IgD-negative memory B cell (primary cell): Measurements from ENCODE around the gene SNW1. TPM values are rescaled to one million over a fixed set of nuclear protein-coding genes. Genes with fewer than 3 reads are reported as not detected.
"Not testable (repeated sequence)": the region's sequence is repeated elsewhere in the genome, so short reads cannot be mapped to it uniquely, and the experiment has no call there.

Source experiments
- H3K27ac Mint-ChIP-seq, 3 donors: one replicate each; pipeline ENCODE4 v1.8.0; 2020 to 2022; ENCODE audit warnings: mild to moderate bottlenecking in 3 of 3, mixed read lengths in 3 of 3, moderate library complexity in 1 of 3
- H3K27me3 Mint-ChIP-seq: one replicate; pipeline ENCODE4 v1.8.0; 2021; ENCODE audit warnings: mixed read lengths
- H3K36me3 Mint-ChIP-seq: one replicate; pipeline ENCODE4 v1.8.0; 2020; ENCODE audit warnings: mild to moderate bottlenecking, mixed read lengths
- H3K4me1 Mint-ChIP-seq, 3 donors: one replicate each; pipeline ENCODE4 v1.8.0; 2020 to 2022; ENCODE audit warnings: mixed read lengths in 3 of 3, mild to moderate bottlenecking in 1 of 3
- H3K4me3 Mint-ChIP-seq, 4 donors: one replicate each; pipeline ENCODE4 v1.8.0; 2020 to 2022; ENCODE audit warnings: mild to moderate bottlenecking in 4 of 4, mixed read lengths in 4 of 4, moderate library complexity in 3 of 4
- H3K9me3 Mint-ChIP-seq, 3 donors: one replicate each; pipeline ENCODE4 v1.8.0; 2020 to 2021; ENCODE audit warnings: mixed read lengths in 3 of 3, mild to moderate bottlenecking in 1 of 3
- polyA plus RNA-seq: library from polyadenylated mRNA; unstranded; fragments of 300-500 nt; fragmentation: Illumina TruSeq; gene quantifications from one replicate; pipeline ENCODE4 v1.2.3, GENCODE V29; 2021

SNW1 gene
- polyA plus RNA-seq, 1 donor from 2014 or later: 65.1 TPM

DNA sequence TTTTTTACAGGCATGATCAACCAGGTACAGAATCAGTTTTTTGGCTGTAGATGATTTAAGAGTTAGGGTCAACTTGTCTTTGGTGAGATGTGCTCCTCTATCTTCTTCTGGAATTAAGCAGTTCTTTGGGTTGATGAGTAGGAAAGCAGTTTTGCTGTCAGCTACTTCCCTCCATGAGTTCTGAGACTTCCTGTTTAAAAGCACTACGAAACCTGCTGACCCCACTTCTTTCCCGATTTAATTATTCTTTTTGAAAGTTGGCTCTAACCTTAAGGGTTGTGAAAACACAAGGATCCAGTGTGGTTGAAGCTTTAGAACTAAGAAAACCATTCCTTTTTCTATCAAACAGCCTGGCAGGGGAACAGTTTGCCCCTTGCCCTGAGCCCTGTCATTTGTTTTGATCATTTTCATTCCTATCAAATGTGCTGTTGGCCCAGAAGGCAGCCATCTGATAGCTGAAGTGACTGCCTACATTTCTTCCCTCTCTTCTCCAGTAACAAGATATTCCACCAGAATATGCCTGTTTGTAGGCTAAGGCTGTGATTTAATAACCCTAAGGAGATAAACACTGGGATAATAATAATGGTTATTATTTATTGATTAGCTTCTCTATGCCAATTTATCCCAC, 7.6 kb upstream of the SNW1 start:
- not testable (repeated sequence) for H3K9me3 Mint-ChIP-seq, H3K4me3 Mint-ChIP-seq, H3K27ac Mint-ChIP-seq, H3K36me3 Mint-ChIP-seq, H3K4me1 Mint-ChIP-seq, H3K27me3 Mint-ChIP-seq

- Mint-ChIP-seq H3K27ac (peak overlapping the region in 1 of 3 donors; percentile 19), H3K4me1 (peaks cover 12 to 17% (median 13%) of the 10 kb centered on the region in 3 donors)
These were observed 3.0 kb upstream of the SNW1 start for GRCh38 chr14:77763978-77764377.

GRCh38 chr14:77763316-77763715, 2.4 kb upstream of the SNW1 start:
- no peaks in the 10 kb centered on the region for H3K27me3 Mint-ChIP-seq
- peaks cover 19 to 24% (median 19%) of the 10 kb centered on the region in 3 donors for H3K4me1 Mint-ChIP-seq
- no peak overlapping the region for H3K4me3 Mint-ChIP-seq
- H3K9me3 Mint-ChIP-seq: no peaks in the 10 kb centered on the region
- H3K27ac Mint-ChIP-seq: no peak overlapping the region
- peaks cover 3% of the 10 kb centered on the region for H3K36me3 Mint-ChIP-seq

More at GRCh38 chr14:77763978-77764377, 3.0 kb upstream of the SNW1 start:
- Mint-ChIP-seq H3K9me3 (no peaks in the 10 kb centered on the region), H3K27me3 (no peaks in the 10 kb centered on the region), H3K4me3 (no peak overlapping the region), H3K36me3 (peaks cover 3% of the 10 kb centered on the region)

DNA sequence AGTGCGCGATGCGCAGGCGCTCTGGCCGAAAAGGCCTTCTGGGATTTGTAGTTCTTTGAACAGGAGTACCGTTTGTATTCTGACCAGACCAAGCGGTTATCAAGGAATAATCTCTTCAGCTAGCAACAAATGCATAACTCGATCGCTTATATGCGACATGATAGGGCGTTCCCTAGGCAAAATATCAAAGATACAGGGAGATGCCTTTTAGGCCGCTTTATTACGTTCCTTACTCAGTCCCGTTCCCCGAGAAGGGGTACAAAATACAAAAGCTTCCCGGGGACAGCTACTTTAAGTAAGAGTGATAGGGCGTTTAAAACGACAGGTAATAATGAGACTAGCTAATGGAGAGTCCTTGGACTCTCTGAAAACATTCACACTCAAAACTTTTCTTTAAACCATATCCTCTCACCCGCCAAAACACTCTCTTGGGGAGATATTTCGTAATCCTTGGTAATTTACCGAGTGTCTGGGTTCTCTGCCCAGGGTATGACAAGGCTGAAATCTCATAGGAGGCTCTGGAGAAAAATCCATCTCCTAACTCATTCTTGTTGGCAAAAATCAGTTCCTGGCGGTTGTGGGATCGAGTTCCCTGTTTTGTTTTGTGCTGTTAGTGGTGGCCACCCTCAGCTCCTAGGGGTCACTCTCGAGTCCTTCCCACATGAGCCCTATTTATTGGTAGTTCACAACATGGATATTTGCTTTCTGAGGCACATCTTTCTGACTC, 412 bp upstream of the SNW1 start:
- H3K36me3 Mint-ChIP-seq: peaks cover 3% of the 10 kb centered on the region
- H3K27ac Mint-ChIP-seq: peak overlapping the region; percentile 97 to 99 (median 98)
- H3K27me3 Mint-ChIP-seq: no peaks in the 10 kb centered on the region
- H3K9me3 Mint-ChIP-seq: no peaks in the 10 kb centered on the region
- peak overlapping the region; percentile 96 to 99 (median 98) for H3K4me3 Mint-ChIP-seq
- H3K4me1 Mint-ChIP-seq: peaks cover 26 to 32% (median 27%) of the 10 kb centered on the region in 3 donors

DNA sequence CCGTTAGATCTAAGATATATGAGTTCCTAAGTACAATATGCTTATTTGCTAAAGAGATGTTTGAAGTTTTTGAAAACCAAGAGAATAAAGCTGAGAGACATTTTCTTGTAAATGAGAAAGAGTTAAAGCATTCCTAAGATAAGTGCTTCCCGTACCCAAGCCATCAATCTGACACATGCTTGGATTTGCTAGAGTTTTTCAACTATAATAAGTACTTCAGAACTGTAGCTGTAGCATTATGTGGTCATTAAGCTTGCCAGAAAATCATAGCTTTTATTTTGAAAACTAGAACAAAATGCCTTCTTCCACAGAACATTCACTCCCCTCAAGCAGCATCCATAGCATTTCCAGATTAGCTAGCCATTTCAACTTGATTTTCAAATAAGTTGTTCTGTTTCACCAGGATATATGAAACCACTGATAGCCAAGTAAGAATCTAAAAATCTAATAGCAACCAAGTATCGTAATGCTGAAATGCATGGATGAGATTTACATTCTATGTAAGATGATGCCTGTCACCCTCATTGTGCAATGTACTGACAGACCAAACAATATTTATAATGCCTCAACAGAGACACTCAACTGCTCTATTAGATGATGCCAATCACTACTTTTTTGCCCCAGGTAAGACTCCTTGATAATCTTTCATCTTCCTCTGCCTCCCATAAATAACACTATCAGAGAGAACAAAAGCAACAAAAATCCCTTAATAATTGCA, 8.0 kb downstream of the SNW1 start:
- H3K27ac Mint-ChIP-seq: no peak overlapping the region
- no peaks in the 10 kb centered on the region for H3K9me3 Mint-ChIP-seq
- no peaks in the 10 kb centered on the region for H3K27me3 Mint-ChIP-seq
- H3K36me3 Mint-ChIP-seq: peaks cover 4% of the 10 kb centered on the region
- peaks cover 9 to 17% (median 10%) of the 10 kb centered on the region in 3 donors for H3K4me1 Mint-ChIP-seq
- no peak overlapping the region for H3K4me3 Mint-ChIP-seq

GRCh38 chr14:77752266-77752665, 8.7 kb downstream of the SNW1 start:
- Mint-ChIP-seq H3K4me1 (peaks cover 3 to 10% (median 4%) of the 10 kb centered on the region in 3 donors), H3K27ac (no peak overlapping the region), H3K4me3 (no peak overlapping the region), H3K27me3 (no peaks in the 10 kb centered on the region), H3K36me3 (peaks cover 7% of the 10 kb centered on the region), H3K9me3 (peaks cover 0 to 2% (median 0%) of the 10 kb centered on the region in 3 donors)

DNA sequence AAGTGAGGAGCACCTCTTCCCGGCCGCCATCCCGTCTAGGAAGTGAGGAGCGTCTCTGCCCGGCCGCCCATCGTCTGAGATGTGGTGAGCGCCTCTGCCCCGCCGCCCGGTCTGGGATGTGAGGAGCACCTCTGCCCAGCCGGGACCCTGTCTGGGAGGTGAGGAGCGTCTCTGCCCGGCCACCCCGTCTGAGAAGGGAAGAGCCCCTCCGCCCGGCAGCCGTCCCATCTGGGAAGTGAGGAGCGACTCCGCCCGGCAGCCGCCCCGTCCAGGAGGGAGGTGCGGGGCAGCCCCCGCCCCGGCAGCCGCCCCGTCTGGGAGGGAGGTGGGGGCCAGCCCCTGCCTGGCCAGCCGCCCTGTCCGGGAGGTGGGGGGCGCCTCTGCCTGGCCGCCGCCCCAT, 13.5 kb downstream of the SNW1 start:
- peaks cover 11% of the 10 kb centered on the region for H3K36me3 Mint-ChIP-seq
- not testable (repeated sequence) for H3K27ac Mint-ChIP-seq, H3K27me3 Mint-ChIP-seq, H3K9me3 Mint-ChIP-seq, H3K4me1 Mint-ChIP-seq, H3K4me3 Mint-ChIP-seq

- Mint-ChIP-seq H3K9me3 (peaks cover 0 to 2% (median 0%) of the 10 kb centered on the region in 3 donors), H3K36me3 (peaks cover 9% of the 10 kb centered on the region), H3K27me3 (no peaks in the 10 kb centered on the region), H3K4me1 (peaks cover 3 to 17% (median 3%) of the 10 kb centered on the region in 3 donors), H3K27ac (no peak overlapping the region), H3K4me3 (no peak overlapping the region)
These were observed 14.8 kb downstream of the SNW1 start for GRCh38 chr14:77746064-77746702.

GRCh38 chr14:77741438-77741837, 19.5 kb downstream of the SNW1 start:
- Mint-ChIP-seq H3K4me3 (no peak overlapping the region), H3K27me3 (no peaks in the 10 kb centered on the region), H3K9me3 (no peaks in the 10 kb centered on the region), H3K4me1 (peaks cover 3 to 17% (median 9%) of the 10 kb centered on the region in 3 donors), H3K27ac (no peak overlapping the region), H3K36me3 (peaks cover 11% of the 10 kb centered on the region)

- Mint-ChIP-seq H3K9me3 (no peaks in the 10 kb centered on the region), H3K27ac (no peak overlapping the region), H3K4me3 (no peak overlapping the region), H3K36me3 (peaks cover 7% of the 10 kb centered on the region), H3K27me3 (no peaks in the 10 kb centered on the region), H3K4me1 (peaks cover 0 to 11% (median 7%) of the 10 kb centered on the region in 3 donors)
These were observed 22.3 kb downstream of the SNW1 start for GRCh38 chr14:77738559-77739250.

- peaks cover 0 to 1% (median 0%) of the 10 kb centered on the region in 3 donors for H3K4me1 Mint-ChIP-seq
- no peaks in the 10 kb centered on the region for H3K36me3 Mint-ChIP-seq
- H3K27me3 Mint-ChIP-seq: no peaks in the 10 kb centered on the region
- no peak overlapping the region for H3K4me3 Mint-ChIP-seq
- H3K27ac Mint-ChIP-seq: no peak overlapping the region
- no peaks in the 10 kb centered on the region for H3K9me3 Mint-ChIP-seq
These were observed 29.9 kb downstream of the SNW1 start for GRCh38 chr14:77730976-77731497.

- no peak overlapping the region for H3K4me3 Mint-ChIP-seq
- no peaks in the 10 kb centered on the region for H3K9me3 Mint-ChIP-seq
- no peaks in the 10 kb centered on the region for H3K4me1 Mint-ChIP-seq
- no peaks in the 10 kb centered on the region for H3K27me3 Mint-ChIP-seq
- H3K36me3 Mint-ChIP-seq: peaks cover 6% of the 10 kb centered on the region
- H3K27ac Mint-ChIP-seq: no peak overlapping the region
These were observed 38.7 kb downstream of the SNW1 start for GRCh38 chr14:77722301-77722700.

DNA sequence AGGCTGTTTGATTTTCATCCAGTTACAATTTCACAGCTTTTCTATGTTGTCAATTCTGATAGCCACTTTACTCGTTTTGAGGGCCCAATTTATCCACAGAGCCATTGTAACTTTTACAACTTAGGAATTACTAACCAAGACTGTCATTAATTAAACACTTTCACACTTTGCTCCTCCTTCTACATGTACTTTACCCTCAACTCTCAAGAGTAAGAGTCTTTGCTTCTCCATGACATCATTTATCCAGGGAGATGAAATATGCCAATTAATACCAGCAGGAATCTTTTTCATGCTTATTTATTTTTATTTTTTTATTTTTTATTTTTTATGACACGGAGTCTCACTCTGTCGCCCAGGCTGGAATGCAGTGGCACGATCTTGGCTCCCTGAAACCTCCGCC, 39.5 kb downstream of the SNW1 start:
- no peaks in the 10 kb centered on the region for H3K27me3 Mint-ChIP-seq
- H3K36me3 Mint-ChIP-seq: peaks cover 6% of the 10 kb centered on the region
- no peaks in the 10 kb centered on the region for H3K9me3 Mint-ChIP-seq
- H3K27ac Mint-ChIP-seq: no peak overlapping the region
- no peak overlapping the region for H3K4me3 Mint-ChIP-seq
- no peaks in the 10 kb centered on the region for H3K4me1 Mint-ChIP-seq

GRCh38 chr14:77717608-77718305, 43.2 kb downstream of the SNW1 start:
- Mint-ChIP-seq H3K9me3 (no peaks in the 10 kb centered on the region), H3K27me3 (no peaks in the 10 kb centered on the region), H3K4me1 (peaks cover 0 to 2% (median 2%) of the 10 kb centered on the region in 3 donors), H3K36me3 (peaks cover 12% of the 10 kb centered on the region), H3K27ac (peak overlapping the region in 2 of 3 donors; percentile 9 to 13), H3K4me3 (no peak overlapping the region)
